A549 (cell line): Measurements from ENCODE around the gene FHIT.

ENCODE experiments used
- CHD2 ChIP-seq: fragments of 150-350 bp; IDR thresholded peaks from 2 replicates; pipeline ENCODE4 v1.6.1; 2014; ENCODE audit warnings: low read length; ENCODE audit not compliant: partially characterized antibody
- EP300 ChIP-seq, 2 experiments: fragments of >200 bp; sonication (Bioruptor Twin); formaldehyde crosslinking; IDR thresholded peaks; 2 replicates in 1 of 2; 3 replicates in 1 of 2; pipeline ENCODE4 v1.6.1; 2016 to 2017
- ESRRA ChIP-seq: fragments of 150-350 bp; IDR thresholded peaks from 2 replicates; pipeline ENCODE4 v1.6.1; 2014; ENCODE audit warnings: mild to moderate bottlenecking, low read length, borderline replicate concordance
- JUN ChIP-seq, 2 experiments: fragments of >200 bp; sonication (Bioruptor Twin); formaldehyde crosslinking; IDR thresholded peaks; 2 replicates in 1 of 2; 3 replicates in 1 of 2; pipeline ENCODE4 v1.6.1; 2016 to 2017
- MAZ ChIP-seq: fragments of 150-350 bp; IDR thresholded peaks from 2 replicates; pipeline ENCODE4 v1.6.1; 2014; ENCODE audit warnings: antibody characterized with exemption, low read depth, low read length, borderline replicate concordance
- MYC ChIP-seq: IDR thresholded peaks from 2 replicates; pipeline ENCODE4 v1.6.1; 2012; ENCODE audit warnings: mild to moderate bottlenecking, inconsistent platforms, low read length, improper control_type of control experiment, borderline replicate concordance
- POLR2A ChIP-seq: IDR thresholded peaks from 2 replicates; pipeline ENCODE4 v1.6.1; 2012; ENCODE audit warnings: mild to moderate bottlenecking, low read length
- SREBF2 ChIP-seq: fragments of 450-650 bp; IDR thresholded peaks from 2 replicates; pipeline ENCODE4 v1.6.1; 2014; ENCODE audit warnings: mild to moderate bottlenecking, moderate library complexity
- TP53 ChIP-seq: fragments of 250-450 bp; sonication (Bioruptor Pico); IDR thresholded peaks from 2 replicates; pipeline ENCODE4 v1.5.0; 2021; ENCODE audit warnings: mild to moderate bottlenecking, moderate library complexity
- ZNF302 ChIP-seq: fragments of 250-450 bp; sonication (Bioruptor Pico); IDR thresholded peaks from 2 replicates; pipeline ENCODE4 v1.9.0; 2021; ENCODE audit warnings: inconsistent platforms, mild to moderate bottlenecking, moderate library complexity
- TF ChIP-seq, protein P1 (sequence below): fragments of >200 bp; sonication (Bioruptor Twin); formaldehyde crosslinking; IDR thresholded peaks from 3 replicates; pipeline ENCODE4 v1.5.1; 2016
- TF ChIP-seq, protein P2 (sequence below): fragments of 450-650 bp; IDR thresholded peaks from 2 replicates; pipeline ENCODE4 v1.6.1; 2014; ENCODE audit warnings: antibody characterized with exemption
- TF ChIP-seq, protein P3 (sequence below): fragments of 150-350 bp; IDR thresholded peaks from 2 replicates; pipeline ENCODE4 v1.6.1; 2014; ENCODE audit warnings: low read depth, mild to moderate bottlenecking, low read length
- TF ChIP-seq, protein P4 (sequence below): IDR thresholded peaks from 2 replicates; pipeline ENCODE4 v1.6.1; 2012

DNA sequence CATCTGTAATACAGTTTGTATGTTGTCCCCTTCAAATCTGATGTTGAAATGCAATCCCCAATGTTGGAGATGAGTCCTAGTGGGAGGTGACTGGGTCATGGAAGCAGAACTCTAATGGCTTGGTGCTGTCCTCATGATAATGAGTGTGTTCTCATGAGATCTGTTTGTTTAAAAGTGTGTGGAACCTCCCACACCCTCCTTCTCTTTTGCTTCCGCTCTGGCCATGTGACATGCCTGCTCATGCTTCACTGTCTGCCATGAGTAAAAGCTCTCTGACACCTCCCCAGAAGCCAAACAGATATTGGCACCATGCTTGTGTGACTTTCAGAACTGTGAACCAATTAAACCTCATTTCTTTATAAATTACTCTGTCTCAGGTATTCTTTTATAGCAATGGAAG is 1407.4 kb downstream of the FHIT start:
- TF ChIP-seq, protein P1, sequence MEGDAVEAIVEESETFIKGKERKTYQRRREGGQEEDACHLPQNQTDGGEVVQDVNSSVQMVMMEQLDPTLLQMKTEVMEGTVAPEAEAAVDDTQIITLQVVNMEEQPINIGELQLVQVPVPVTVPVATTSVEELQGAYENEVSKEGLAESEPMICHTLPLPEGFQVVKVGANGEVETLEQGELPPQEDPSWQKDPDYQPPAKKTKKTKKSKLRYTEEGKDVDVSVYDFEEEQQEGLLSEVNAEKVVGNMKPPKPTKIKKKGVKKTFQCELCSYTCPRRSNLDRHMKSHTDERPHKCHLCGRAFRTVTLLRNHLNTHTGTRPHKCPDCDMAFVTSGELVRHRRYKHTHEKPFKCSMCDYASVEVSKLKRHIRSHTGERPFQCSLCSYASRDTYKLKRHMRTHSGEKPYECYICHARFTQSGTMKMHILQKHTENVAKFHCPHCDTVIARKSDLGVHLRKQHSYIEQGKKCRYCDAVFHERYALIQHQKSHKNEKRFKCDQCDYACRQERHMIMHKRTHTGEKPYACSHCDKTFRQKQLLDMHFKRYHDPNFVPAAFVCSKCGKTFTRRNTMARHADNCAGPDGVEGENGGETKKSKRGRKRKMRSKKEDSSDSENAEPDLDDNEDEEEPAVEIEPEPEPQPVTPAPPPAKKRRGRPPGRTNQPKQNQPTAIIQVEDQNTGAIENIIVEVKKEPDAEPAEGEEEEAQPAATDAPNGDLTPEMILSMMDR: no peak
- no peak for TF ChIP-seq SREBF2
- no peak for TF ChIP-seq ESRRA
- TF ChIP-seq, protein P2, sequence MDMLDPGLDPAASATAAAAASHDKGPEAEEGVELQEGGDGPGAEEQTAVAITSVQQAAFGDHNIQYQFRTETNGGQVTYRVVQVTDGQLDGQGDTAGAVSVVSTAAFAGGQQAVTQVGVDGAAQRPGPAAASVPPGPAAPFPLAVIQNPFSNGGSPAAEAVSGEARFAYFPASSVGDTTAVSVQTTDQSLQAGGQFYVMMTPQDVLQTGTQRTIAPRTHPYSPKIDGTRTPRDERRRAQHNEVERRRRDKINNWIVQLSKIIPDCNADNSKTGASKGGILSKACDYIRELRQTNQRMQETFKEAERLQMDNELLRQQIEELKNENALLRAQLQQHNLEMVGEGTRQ: no peak
- TF ChIP-seq CHD2: no peak
- no peak for TF ChIP-seq TP53 (CRISPR knock-in tag)
- TF ChIP-seq, protein P3, sequence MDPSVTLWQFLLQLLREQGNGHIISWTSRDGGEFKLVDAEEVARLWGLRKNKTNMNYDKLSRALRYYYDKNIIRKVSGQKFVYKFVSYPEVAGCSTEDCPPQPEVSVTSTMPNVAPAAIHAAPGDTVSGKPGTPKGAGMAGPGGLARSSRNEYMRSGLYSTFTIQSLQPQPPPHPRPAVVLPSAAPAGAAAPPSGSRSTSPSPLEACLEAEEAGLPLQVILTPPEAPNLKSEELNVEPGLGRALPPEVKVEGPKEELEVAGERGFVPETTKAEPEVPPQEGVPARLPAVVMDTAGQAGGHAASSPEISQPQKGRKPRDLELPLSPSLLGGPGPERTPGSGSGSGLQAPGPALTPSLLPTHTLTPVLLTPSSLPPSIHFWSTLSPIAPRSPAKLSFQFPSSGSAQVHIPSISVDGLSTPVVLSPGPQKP: no peak
- TF ChIP-seq, protein P4, sequence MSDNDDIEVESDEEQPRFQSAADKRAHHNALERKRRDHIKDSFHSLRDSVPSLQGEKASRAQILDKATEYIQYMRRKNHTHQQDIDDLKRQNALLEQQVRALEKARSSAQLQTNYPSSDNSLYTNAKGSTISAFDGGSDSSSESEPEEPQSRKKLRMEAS: no peak
- no peak for TF ChIP-seq MYC
- no peak for TF ChIP-seq ZNF302 (CRISPR knock-in tag)
- no peak for TF ChIP-seq POLR2A
- TF ChIP-seq JUN (IDR thresholded peaks at IDR 0.05): no peak
- TF ChIP-seq MAZ: no peak
- TF ChIP-seq EP300 (IDR thresholded peaks at IDR 0.05): no peak
